Transverse colon (tissue), 4 donors: Measurements from ENCODE around the gene VWC2. TPM values are rescaled to one million over a fixed set of nuclear protein-coding genes. Genes with fewer than 3 reads are reported as not detected.

Experiments
- DNase-seq: peaks from one replicate; pipeline ENCODE4 v3.0.0-alpha.2; 2019
- H3K27ac ChIP-seq, 4 donors: fragments of 200-600 bp; sonication (generic); 2 replicates each; pipeline ENCODE4 v1.5.1; 2016 to 2018; ENCODE audit warnings: inconsistent platforms in 4 of 4
- H3K27me3 ChIP-seq: fragments of 200-600 bp; sonication (generic); 2 replicates; pipeline ENCODE4 v1.5.1; 2017; ENCODE audit warnings: inconsistent platforms
- H3K36me3 ChIP-seq, 4 donors: fragments of 200-600 bp; sonication (generic); 2 replicates each; pipeline ENCODE4 v1.5.1; 2017 to 2019; ENCODE audit warnings: inconsistent platforms in 4 of 4
- H3K4me1 ChIP-seq, 4 donors: fragments of 200-600 bp; sonication (generic); 2 replicates each; pipeline ENCODE4 v1.5.1; 2017 to 2020; ENCODE audit warnings: inconsistent platforms in 4 of 4
- H3K4me3 ChIP-seq, 4 donors: fragments of 200-600 bp; sonication (generic); 1 replicate in 1 of 4; 2 replicates in 3 of 4; pipeline versions ENCODE4 v1.5.1 to v1.6.1; 2017 to 2019; ENCODE audit warnings: inconsistent platforms in 4 of 4
- H3K9me3 ChIP-seq, 2 donors: fragments of 200-600 bp; sonication (generic); 2 replicates each; pipeline ENCODE4 v1.5.1; 2017 to 2019; ENCODE audit warnings: inconsistent platforms in 2 of 2
- EP300 ChIP-seq: sonication (generic); formaldehyde crosslinking; IDR thresholded peaks from one replicate; pipeline ENCODE4 v1.6.1; 2017; ENCODE audit warnings: antibody characterized with exemption, low read depth
- POLR2A ChIP-seq: fragments of 450-650 bp; IDR thresholded peaks from one replicate; pipeline ENCODE4 v1.6.1; 2016; ENCODE audit warnings: antibody characterized with exemption, mild to moderate bottlenecking, moderate library complexity
- POLR2AphosphoS5 ChIP-seq, 3 donors: sonication (generic); formaldehyde crosslinking; IDR thresholded peaks; one replicate each; pipeline ENCODE4 v1.6.1; 2016; ENCODE audit warnings: antibody characterized with exemption in 3 of 3
- WGBS, 2 donors: methylation state at CpG; one replicate each; pipeline ENCODE4 v1.1.5; 2018; ENCODE audit warnings: low coverage in 1 of 2; 5-methylcytosine and 5-hydroxymethylcytosine counted together
- in situ Hi-C, 4 donors: fragments of 200-750 bp; cut with MboI; loops; one replicate each; pipeline versions ENCODE4 v1.15.0 to v1.15.1; 2017; ENCODE audit warnings: low sequenced_read_pairs in 3 of 4, low pct_ligation_motif_present in 1 of 4, low pct_unique_long_range_greater_than_20kb in 1 of 4
- intact Hi-C: fragments of 100-400 bp; cut with DNase I; formaldehyde crosslinking; loops from one replicate; pipeline ENCODE4 v1.15.1; 2023; ENCODE audit warnings: low total_unique reads
- total RNA-seq, 4 donors: library from RNA; depleted of rRNA; stranded (reverse); fragments of >200 nt; gene quantifications; one replicate each; pipeline ENCODE4 v1.1.0, GENCODE V29; 2016
- TF ChIP-seq, protein P1 (sequence below), 5 experiments: fragments of 200-600 bp in 3 of 5; fragments of 450-650 bp in 2 of 5; sonication (generic) in 3 of 5; IDR thresholded peaks; 1 replicate in 2 of 5; 2 replicates in 3 of 5; pipeline ENCODE4 v1.5.1; 2016 to 2017; ENCODE audit warnings: antibody characterized with exemption in 5 of 5, inconsistent platforms in 3 of 5, mild to moderate bottlenecking in 2 of 5, moderate library complexity in 1 of 5

Gene VWC2
- total RNA-seq, 4 donors from 2014 or later, result 0.16 to 0.27 TPM; not detected in 2

DNA sequence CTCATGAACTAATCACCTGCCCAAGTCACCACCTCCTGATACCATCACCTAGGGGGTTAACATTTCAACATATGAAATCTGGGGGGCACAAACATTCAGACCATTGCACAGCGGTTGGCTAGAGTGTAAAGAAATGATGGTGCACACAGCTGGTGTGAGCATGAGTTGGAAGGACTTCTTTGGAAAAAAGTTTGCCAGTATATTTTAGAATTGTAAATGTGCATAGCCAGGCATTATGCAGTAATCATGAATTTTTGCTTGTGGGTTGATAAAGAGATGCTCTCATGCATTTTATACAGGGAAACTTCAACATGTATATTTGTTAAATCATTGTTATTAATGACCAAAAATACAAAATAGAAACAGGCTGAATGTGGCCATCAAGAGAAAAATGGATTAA, 100.0 kb downstream of the VWC2 start:
- no peak overlapping the region for H3K4me3 ChIP-seq
- no peaks in the 10 kb centered on the region for H3K27me3 ChIP-seq
- no peaks in the 10 kb centered on the region for H3K4me1 ChIP-seq
- intact Hi-C loops (no loop called here), in situ Hi-C loops (loop anchor here in 2 of 4 donors (25.0 kb wide), 1 partner anchor 1561 kb away; no protein-coding TSS in a partner anchor)
- H3K27ac ChIP-seq, result no peak overlapping the region
- H3K9me3 ChIP-seq, result no peaks in the 10 kb centered on the region
- no peaks in the 10 kb centered on the region for H3K36me3 ChIP-seq
- TF ChIP-seq, protein P1, sequence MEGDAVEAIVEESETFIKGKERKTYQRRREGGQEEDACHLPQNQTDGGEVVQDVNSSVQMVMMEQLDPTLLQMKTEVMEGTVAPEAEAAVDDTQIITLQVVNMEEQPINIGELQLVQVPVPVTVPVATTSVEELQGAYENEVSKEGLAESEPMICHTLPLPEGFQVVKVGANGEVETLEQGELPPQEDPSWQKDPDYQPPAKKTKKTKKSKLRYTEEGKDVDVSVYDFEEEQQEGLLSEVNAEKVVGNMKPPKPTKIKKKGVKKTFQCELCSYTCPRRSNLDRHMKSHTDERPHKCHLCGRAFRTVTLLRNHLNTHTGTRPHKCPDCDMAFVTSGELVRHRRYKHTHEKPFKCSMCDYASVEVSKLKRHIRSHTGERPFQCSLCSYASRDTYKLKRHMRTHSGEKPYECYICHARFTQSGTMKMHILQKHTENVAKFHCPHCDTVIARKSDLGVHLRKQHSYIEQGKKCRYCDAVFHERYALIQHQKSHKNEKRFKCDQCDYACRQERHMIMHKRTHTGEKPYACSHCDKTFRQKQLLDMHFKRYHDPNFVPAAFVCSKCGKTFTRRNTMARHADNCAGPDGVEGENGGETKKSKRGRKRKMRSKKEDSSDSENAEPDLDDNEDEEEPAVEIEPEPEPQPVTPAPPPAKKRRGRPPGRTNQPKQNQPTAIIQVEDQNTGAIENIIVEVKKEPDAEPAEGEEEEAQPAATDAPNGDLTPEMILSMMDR (IDR thresholded peaks at IDR 0.05), result no peak
- no peak for TF ChIP-seq POLR2AphosphoS5 (IDR thresholded peaks at IDR 0.05)
- no peak for TF ChIP-seq EP300
- no peak for TF ChIP-seq POLR2A
- DNase-seq, result no peak
- WGBS, 2 donors, result 96 to 100% methylated on average over 1 of the region's 1 CpG

DNA sequence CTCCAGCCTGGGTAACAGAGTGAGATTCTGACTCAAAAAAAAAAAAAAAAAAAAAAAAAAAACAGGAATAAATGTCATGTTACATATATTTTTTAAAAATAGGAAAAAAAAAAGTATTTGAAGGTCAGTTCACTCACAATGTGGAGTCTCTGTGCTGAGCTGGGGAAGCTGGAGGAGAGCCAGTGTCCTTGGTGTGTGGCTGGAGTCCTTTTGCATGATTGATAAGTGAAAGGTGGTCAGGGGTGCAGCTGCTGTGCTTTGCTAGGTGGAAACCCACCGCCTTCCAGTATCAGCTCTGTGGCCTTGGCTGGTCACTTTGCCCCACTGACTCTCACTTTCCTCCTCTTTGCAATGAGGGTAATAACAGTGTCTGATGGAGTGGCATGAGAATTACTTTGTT, 101.9 kb downstream of the VWC2 start:
- no peak overlapping the region for H3K27ac ChIP-seq
- intact Hi-C loops (no loop called here), in situ Hi-C loops (no loop called here)
- TF ChIP-seq POLR2AphosphoS5 (IDR thresholded peaks at IDR 0.05), result no peak
- TF ChIP-seq EP300, result no peak
- no peak for TF ChIP-seq POLR2A
- TF ChIP-seq, protein P1 (IDR thresholded peaks at IDR 0.05), result no peak
- 81 to 100% methylated on average over 1 of the region's 1 CpG for WGBS, 2 donors
- H3K9me3 ChIP-seq, result no peaks in the 10 kb centered on the region
- no peak overlapping the region for H3K4me3 ChIP-seq
- H3K36me3 ChIP-seq, result no peaks in the 10 kb centered on the region
- H3K4me1 ChIP-seq, result no peaks in the 10 kb centered on the region
- H3K27me3 ChIP-seq, result no peaks in the 10 kb centered on the region
- no peak for DNase-seq

GRCh38 chr7:49876202-49876601, 102.8 kb downstream of the VWC2 start:
- no peak overlapping the region for H3K27ac ChIP-seq

DNA sequence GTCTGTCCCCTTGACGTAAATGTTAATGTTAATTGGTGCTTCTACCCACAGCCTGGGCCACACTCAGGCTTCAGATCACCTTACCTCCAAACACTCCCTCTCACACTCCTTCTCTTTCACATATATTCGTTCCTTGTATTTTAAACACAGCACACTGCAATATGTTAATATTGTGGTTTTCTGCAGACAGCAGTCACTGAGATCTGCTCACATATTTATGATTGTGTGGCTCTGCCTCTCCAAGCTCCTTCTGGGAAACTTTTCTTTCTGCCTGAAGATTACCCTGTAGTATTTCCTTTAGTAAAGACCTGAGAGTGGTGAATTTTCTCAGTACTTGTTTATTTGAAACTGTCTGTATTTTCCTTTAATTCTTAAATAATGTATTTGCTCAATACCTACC, 104.7 kb downstream of the VWC2 start:
- no peaks in the 10 kb centered on the region for H3K36me3 ChIP-seq

More at GRCh38 chr7:49876202-49876601, 102.8 kb downstream of the VWC2 start:
- H3K4me1 ChIP-seq, result no peaks in the 10 kb centered on the region
- H3K9me3 ChIP-seq, result no peaks in the 10 kb centered on the region
- intact Hi-C loops (no loop called here), in situ Hi-C loops (no loop called here)
- WGBS, 2 donors, result 73 to 74% methylated on average over 3 of the region's 3 CpGs
- no peak for DNase-seq
- no peak overlapping the region for H3K4me3 ChIP-seq
- TF ChIP-seq EP300, result no peak
- TF ChIP-seq, protein P1 (IDR thresholded peaks at IDR 0.05), result no peak
- no peaks in the 10 kb centered on the region for H3K27me3 ChIP-seq
- H3K36me3 ChIP-seq, result no peaks in the 10 kb centered on the region

More for the DNA sequence above, 104.7 kb downstream of the VWC2 start:
- Histone ChIP-seq H3K27ac (no peak overlapping the region), H3K27me3 (no peaks in the 10 kb centered on the region), H3K4me3 (no peak overlapping the region), H3K4me1 (no peaks in the 10 kb centered on the region), H3K9me3 (no peaks in the 10 kb centered on the region)
- TF ChIP-seq, protein P1 (IDR thresholded peaks at IDR 0.05), result no peak
- TF ChIP-seq POLR2A, result no peak
- no peak for TF ChIP-seq EP300
- no peak for TF ChIP-seq POLR2AphosphoS5 (IDR thresholded peaks at IDR 0.05)
- intact Hi-C loops (no loop called here), in situ Hi-C loops (no loop called here)
- DNase-seq, result no peak
- 6 to 80% methylated on average over 1 to 2 of the region's 2 CpGs for WGBS, 2 donors
